HUES48 (cell line): Measurements from ENCODE around the gene DKK1.

Source experiments
- H3K27ac ChIP-seq: one replicate; pipeline ENCODE4 v1.7.0; 2013; ENCODE audit warnings: low read depth, low read length, inconsistent platforms
- H3K27me3 ChIP-seq: 2 replicates; pipeline ENCODE4 v1.6.1; 2013; ENCODE audit warnings: mild to moderate bottlenecking, low read length; ENCODE audit not compliant: control insufficient read depth, insufficient read depth
- H3K36me3 ChIP-seq: 2 replicates; pipeline ENCODE4 v1.6.1; 2013; ENCODE audit warnings: low read length; ENCODE audit not compliant: control insufficient read depth, insufficient read depth
- H3K4me1 ChIP-seq: 2 replicates; pipeline ENCODE4 v1.6.1; 2013; ENCODE audit warnings: mild to moderate bottlenecking, low read length; ENCODE audit not compliant: control insufficient read depth, insufficient read depth
- H3K4me3 ChIP-seq: 2 replicates; pipeline ENCODE4 v1.5.1; 2013; ENCODE audit warnings: mild to moderate bottlenecking, low read depth, low read length
- H3K9ac ChIP-seq: 2 replicates; pipeline ENCODE4 v1.6.1; 2013; ENCODE audit warnings: mild to moderate bottlenecking, low read depth, low read length, moderate library complexity
- H3K9me3 ChIP-seq: 2 replicates; pipeline ENCODE4 v1.6.1; 2013; ENCODE audit warnings: low read length; ENCODE audit not compliant: control insufficient read depth, insufficient read depth

DKK1 gene, protein sequence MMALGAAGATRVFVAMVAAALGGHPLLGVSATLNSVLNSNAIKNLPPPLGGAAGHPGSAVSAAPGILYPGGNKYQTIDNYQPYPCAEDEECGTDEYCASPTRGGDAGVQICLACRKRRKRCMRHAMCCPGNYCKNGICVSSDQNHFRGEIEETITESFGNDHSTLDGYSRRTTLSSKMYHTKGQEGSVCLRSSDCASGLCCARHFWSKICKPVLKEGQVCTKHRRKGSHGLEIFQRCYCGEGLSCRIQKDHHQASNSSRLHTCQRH

DNA sequence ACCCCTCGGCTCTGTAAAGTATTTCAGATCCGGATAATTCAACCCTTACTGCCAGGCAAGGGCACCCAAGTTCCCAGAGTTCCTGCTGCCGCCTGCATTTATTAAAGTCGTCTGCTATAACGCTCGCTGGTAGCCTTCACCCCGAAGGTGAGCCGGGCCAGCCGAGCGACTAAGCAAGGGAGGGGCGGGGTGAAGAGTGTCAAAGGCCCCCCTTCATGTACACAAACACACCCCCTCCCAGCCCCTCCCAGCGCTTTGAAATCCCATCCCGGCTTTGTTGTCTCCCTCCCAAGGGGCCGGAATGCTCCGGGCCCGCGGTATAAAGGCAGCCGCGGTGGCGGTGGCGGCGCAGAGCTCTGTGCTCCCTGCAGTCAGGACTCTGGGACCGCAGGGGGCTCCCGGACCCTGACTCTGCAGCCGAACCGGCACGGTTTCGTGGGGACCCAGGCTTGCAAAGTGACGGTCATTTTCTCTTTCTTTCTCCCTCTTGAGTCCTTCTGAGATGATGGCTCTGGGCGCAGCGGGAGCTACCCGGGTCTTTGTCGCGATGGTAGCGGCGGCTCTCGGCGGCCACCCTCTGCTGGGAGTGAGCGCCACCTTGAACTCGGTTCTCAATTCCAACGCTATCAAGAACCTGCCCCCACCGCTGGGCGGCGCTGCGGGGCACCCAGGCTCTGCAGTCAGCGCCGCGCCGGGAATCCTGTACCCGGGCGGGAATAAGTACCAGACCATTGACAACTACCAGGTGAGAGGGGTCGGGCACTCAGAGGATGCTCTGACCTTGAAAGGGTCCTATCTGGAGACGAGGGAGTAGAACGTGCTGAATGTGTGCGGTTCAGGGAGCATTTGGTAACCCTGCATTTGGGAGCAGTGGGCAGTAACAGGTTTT is at the start of gene DKK1:
Gene DKK1 (plus strand): TSS at position 349 of the 889 bp plus-strand sequence. CDS start 154 bp downstream, at position 503.
- Histone ChIP-seq H3K27ac (peak within 1 kb of the TSS; percentile 21), H3K4me1 (peaks cover 11% of the 10 kb centered on the region), H3K27me3 (peaks cover 86% of the 10 kb centered on the region), H3K4me3 (peak within 1 kb of the TSS; percentile 82), H3K9ac (no peak within 1 kb of the TSS), H3K9me3 (no peaks in the 10 kb centered on the region), H3K36me3 (no peaks in the 10 kb centered on the region)

- H3K27ac ChIP-seq: no peak overlapping the region
- no peak overlapping the region for H3K4me3 ChIP-seq
- no peaks in the 10 kb centered on the region for H3K27me3 ChIP-seq
Measured at GRCh38 chr10:52265131-52265926, 48.8 kb upstream of the DKK1 start.

GRCh38 chr10:52266858-52267257 is 47.2 kb upstream of the DKK1 start:
- H3K4me3 ChIP-seq: no peak overlapping the region
- peaks cover 12% of the 10 kb centered on the region for H3K4me1 ChIP-seq
- H3K27me3 ChIP-seq: no peaks in the 10 kb centered on the region
- no peaks in the 10 kb centered on the region for H3K36me3 ChIP-seq
- no peak overlapping the region for H3K9ac ChIP-seq
- H3K9me3 ChIP-seq: no peaks in the 10 kb centered on the region
- no peak overlapping the region for H3K27ac ChIP-seq

More at GRCh38 chr10:52265131-52265926, 48.8 kb upstream of the DKK1 start:
- Histone ChIP-seq H3K4me1 (peaks cover 12% of the 10 kb centered on the region), H3K36me3 (no peaks in the 10 kb centered on the region), H3K9ac (no peak overlapping the region), H3K9me3 (no peaks in the 10 kb centered on the region)

GRCh38 chr10:52268790-52269189 is 45.3 kb upstream of the DKK1 start:
- Histone ChIP-seq H3K4me3 (no peak overlapping the region), H3K9ac (no peak overlapping the region), H3K4me1 (peaks cover 12% of the 10 kb centered on the region), H3K9me3 (no peaks in the 10 kb centered on the region), H3K27me3 (no peaks in the 10 kb centered on the region), H3K27ac (no peak overlapping the region), H3K36me3 (no peaks in the 10 kb centered on the region; the same call in 1 of the 2 replicates)

GRCh38 chr10:52269233-52269632 is 44.8 kb upstream of the DKK1 start:
- Histone ChIP-seq H3K9ac (no peak overlapping the region), H3K4me3 (no peak overlapping the region), H3K36me3 (no peaks in the 10 kb centered on the region; the same call in 1 of the 2 replicates), H3K9me3 (no peaks in the 10 kb centered on the region), H3K4me1 (peaks cover 12% of the 10 kb centered on the region), H3K27ac (no peak overlapping the region), H3K27me3 (no peaks in the 10 kb centered on the region)

GRCh38 chr10:52276163-52276562 is 37.9 kb upstream of the DKK1 start:
- H3K27me3 ChIP-seq: no peaks in the 10 kb centered on the region
- no peak overlapping the region for H3K9ac ChIP-seq
- H3K4me1 ChIP-seq: 0 out of 2 replicates have a peak, but pooled peaks cover 6% of the 10 kb centered on the region
- H3K9me3 ChIP-seq: no peaks in the 10 kb centered on the region
- H3K36me3 ChIP-seq: no peaks in the 10 kb centered on the region; the same call in 1 of the 2 replicates
- H3K4me3 ChIP-seq: no peak overlapping the region
- H3K27ac ChIP-seq: no peak overlapping the region

DNA sequence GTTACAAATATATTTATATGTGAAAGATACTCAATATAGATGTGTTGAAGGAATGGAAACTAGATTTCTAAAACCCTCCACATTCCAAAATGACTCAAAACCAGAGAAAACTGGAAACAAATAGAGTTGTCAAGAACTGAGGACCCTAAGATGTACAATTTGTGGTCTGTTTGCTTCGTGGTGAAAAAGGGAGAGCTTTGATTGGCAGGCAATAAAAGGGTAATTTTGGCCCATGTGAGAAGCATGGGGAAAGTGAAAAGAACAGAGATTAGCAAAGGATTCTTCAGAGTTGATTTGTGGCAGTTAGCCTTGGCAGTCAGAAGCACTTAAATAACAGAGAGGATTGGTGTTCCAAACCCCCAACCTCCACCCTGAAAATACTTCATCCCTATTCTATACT is 37.1 kb upstream of the DKK1 start:
- H3K9ac ChIP-seq: no peak overlapping the region
- no peaks in the 10 kb centered on the region for H3K27me3 ChIP-seq
- H3K36me3 ChIP-seq: no peaks in the 10 kb centered on the region; the same call in 1 of the 2 replicates
- H3K9me3 ChIP-seq: no peaks in the 10 kb centered on the region
- no peak overlapping the region for H3K27ac ChIP-seq
- no peak overlapping the region for H3K4me3 ChIP-seq
- 0 out of 2 replicates have a peak, but pooled peaks cover 6% of the 10 kb centered on the region for H3K4me1 ChIP-seq

- H3K27ac ChIP-seq: no peak overlapping the region
- H3K4me3 ChIP-seq: no peak overlapping the region
- H3K9me3 ChIP-seq: no peaks in the 10 kb centered on the region
- H3K36me3 ChIP-seq: no peaks in the 10 kb centered on the region
- no peak overlapping the region for H3K9ac ChIP-seq
- H3K27me3 ChIP-seq: no peaks in the 10 kb centered on the region
- 0 out of 2 replicates have a peak, but pooled peaks cover 6% of the 10 kb centered on the region for H3K4me1 ChIP-seq
Measured at GRCh38 chr10:52279546-52279945, 34.5 kb upstream of the DKK1 start.

DNA sequence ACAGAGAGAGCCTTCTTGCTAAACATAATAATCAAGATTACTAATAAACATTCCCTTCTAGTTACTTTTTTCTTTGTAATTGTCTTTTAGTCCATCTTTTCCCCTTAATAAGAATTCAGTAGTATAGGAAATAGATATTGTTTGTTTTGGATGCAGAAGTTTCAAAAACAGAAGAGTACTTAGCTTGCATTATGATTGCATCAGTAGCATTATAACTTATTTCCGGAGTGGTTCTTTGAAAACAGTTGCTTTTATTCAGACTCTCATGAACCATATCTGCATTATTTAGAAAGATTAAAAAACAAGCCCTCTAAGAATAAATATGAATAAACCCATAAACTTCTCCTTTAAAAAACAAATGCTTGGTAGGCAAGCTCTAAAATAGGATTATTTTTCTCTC is 34.0 kb upstream of the DKK1 start:
- H3K9ac ChIP-seq: no peak overlapping the region

GRCh38 chr10:52283174-52283573 is 30.9 kb upstream of the DKK1 start:
- H3K9me3 ChIP-seq: no peaks in the 10 kb centered on the region
- no peak overlapping the region for H3K4me3 ChIP-seq
- no peak overlapping the region for H3K9ac ChIP-seq
- no peaks in the 10 kb centered on the region for H3K27me3 ChIP-seq
- H3K4me1 ChIP-seq: 0 out of 2 replicates have a peak, but pooled peaks cover 6% of the 10 kb centered on the region
- no peak overlapping the region for H3K27ac ChIP-seq
- H3K36me3 ChIP-seq: no peaks in the 10 kb centered on the region

More for the DNA sequence above, 34.0 kb upstream of the DKK1 start:
- Histone ChIP-seq H3K27me3 (no peaks in the 10 kb centered on the region), H3K4me1 (0 out of 2 replicates have a peak, but pooled peaks cover 6% of the 10 kb centered on the region), H3K9me3 (no peaks in the 10 kb centered on the region), H3K4me3 (no peak overlapping the region), H3K36me3 (no peaks in the 10 kb centered on the region), H3K27ac (no peak overlapping the region)
